ENCODE results near the gene PODXL.

Gene PODXL

GRCh38 chr7:131557652-131558385, 1.4 kb upstream of the PODXL start:
- no peaks in the 10 kb centered on the region for H3K36me3 ChIP-seq (ENCODE audit: insufficient read depth, low read length)
- no peak overlapping the region for H3K9ac ChIP-seq (ENCODE audit: low read length)
- no peaks in the 10 kb centered on the region for H3K9me2 ChIP-seq (ENCODE audit: low read depth, low read length)
- no peaks in the 10 kb centered on the region for H3F3A ChIP-seq (ENCODE audit: insufficient read depth, low read length)
- peaks cover 19% of the 10 kb centered on the region for H3K4me1 ChIP-seq (ENCODE audit: insufficient read depth, low read length, severe bottlenecking)
- H3K4me3 ChIP-seq (ENCODE audit: low read depth, low read length, poor library complexity, severe bottlenecking), result no peak overlapping the region
- peaks cover 20% of the 10 kb centered on the region; the same call in 1 of the 2 replicates for H3K27me3 ChIP-seq (ENCODE audit: insufficient read depth, low read length)
- H2AFZ ChIP-seq (ENCODE audit: low read length), result no peak overlapping the region
- TF ChIP-seq, protein P1, sequence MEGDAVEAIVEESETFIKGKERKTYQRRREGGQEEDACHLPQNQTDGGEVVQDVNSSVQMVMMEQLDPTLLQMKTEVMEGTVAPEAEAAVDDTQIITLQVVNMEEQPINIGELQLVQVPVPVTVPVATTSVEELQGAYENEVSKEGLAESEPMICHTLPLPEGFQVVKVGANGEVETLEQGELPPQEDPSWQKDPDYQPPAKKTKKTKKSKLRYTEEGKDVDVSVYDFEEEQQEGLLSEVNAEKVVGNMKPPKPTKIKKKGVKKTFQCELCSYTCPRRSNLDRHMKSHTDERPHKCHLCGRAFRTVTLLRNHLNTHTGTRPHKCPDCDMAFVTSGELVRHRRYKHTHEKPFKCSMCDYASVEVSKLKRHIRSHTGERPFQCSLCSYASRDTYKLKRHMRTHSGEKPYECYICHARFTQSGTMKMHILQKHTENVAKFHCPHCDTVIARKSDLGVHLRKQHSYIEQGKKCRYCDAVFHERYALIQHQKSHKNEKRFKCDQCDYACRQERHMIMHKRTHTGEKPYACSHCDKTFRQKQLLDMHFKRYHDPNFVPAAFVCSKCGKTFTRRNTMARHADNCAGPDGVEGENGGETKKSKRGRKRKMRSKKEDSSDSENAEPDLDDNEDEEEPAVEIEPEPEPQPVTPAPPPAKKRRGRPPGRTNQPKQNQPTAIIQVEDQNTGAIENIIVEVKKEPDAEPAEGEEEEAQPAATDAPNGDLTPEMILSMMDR (IDR thresholded peaks at IDR 0.05; ENCODE audit: low read length), result no peak
- no peak for TF ChIP-seq EZH2 (IDR thresholded peaks at IDR 0.05; ENCODE audit: borderline replicate concordance, low read length)
- no peaks in the 10 kb centered on the region for H3K79me2 ChIP-seq (ENCODE audit: insufficient read depth, low read length)
- no peaks in the 10 kb centered on the region for H4K20me1 ChIP-seq (ENCODE audit: insufficient read depth, low read length)
- H3K27ac ChIP-seq (ENCODE audit: low read depth, low read length, poor library complexity, severe bottlenecking), result no peak overlapping the region
- H3K4me2 ChIP-seq (ENCODE audit: low read length), result no peak overlapping the region
- no peaks in the 10 kb centered on the region for H3K9me3 ChIP-seq (ENCODE audit: low read length)

GRCh38 chr7:131556909-131557651, 652 bp upstream of the PODXL start:
- Histone ChIP-seq H4K20me1 (ENCODE audit: insufficient read depth, low read length) (no peaks in the 10 kb centered on the region), H3K79me2 (ENCODE audit: insufficient read depth, low read length) (no peaks in the 10 kb centered on the region), H3K9me3 (ENCODE audit: low read length) (no peaks in the 10 kb centered on the region), H3K4me1 (ENCODE audit: insufficient read depth, low read length, severe bottlenecking) (peaks cover 19% of the 10 kb centered on the region), H3K27me3 (ENCODE audit: insufficient read depth, low read length) (peaks cover 20% of the 10 kb centered on the region; the same call in 1 of the 2 replicates), H3K4me2 (ENCODE audit: low read length) (peak overlapping the region; percentile 65), H3K9me2 (ENCODE audit: low read depth, low read length) (no peaks in the 10 kb centered on the region), H3K4me3 (ENCODE audit: low read depth, low read length, poor library complexity, severe bottlenecking) (peak overlapping the region; percentile 58), H3K27ac (ENCODE audit: low read depth, low read length, poor library complexity, severe bottlenecking) (no peak overlapping the region), H3K36me3 (ENCODE audit: insufficient read depth, low read length) (no peaks in the 10 kb centered on the region), H2AFZ (ENCODE audit: low read length) (0 out of 2 replicates have a peak overlapping the region, but pooled peaks have one; percentile 4), H3F3A (ENCODE audit: insufficient read depth, low read length) (no peaks in the 10 kb centered on the region), H3K9ac (ENCODE audit: low read length) (peak overlapping the region; percentile 43; the same call in 1 of the 2 replicates)
- TF ChIP-seq, protein P1 (IDR thresholded peaks at IDR 0.05; ENCODE audit: low read length), result no peak
- no peak for TF ChIP-seq EZH2 (IDR thresholded peaks at IDR 0.05; ENCODE audit: borderline replicate concordance, low read length)

DNA sequence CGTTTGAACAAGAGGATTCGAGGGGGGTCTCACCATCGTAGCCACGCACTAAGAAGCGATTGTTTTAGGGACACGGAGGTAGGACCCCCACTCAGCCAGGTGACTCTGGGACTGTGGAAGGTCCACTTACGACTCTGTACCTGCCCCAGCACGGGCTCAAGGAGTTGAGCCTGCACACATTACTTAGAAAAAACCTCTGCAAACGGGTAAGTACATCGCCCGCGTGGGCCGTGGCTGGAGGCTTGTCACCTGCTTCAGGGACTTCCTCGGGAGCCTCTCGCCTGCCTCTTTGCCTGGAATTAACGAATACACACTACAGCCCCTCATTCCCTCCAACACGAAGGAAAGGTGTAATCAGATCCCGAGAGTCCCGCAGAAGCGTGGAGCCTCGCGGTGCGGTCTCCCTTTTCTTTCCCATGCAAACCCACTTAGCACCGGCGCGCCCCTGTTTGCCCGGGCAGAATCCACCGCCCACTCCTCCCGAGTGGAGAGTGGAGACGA, 826 bp downstream of the PODXL start:
- Histone ChIP-seq H3K4me2 (ENCODE audit: low read length) (peak overlapping the region; percentile 75), H4K20me1 (ENCODE audit: insufficient read depth, low read length) (no peaks in the 10 kb centered on the region), H3K27me3 (ENCODE audit: insufficient read depth, low read length) (peaks cover 17% of the 10 kb centered on the region; the same call in 1 of the 2 replicates), H3K9me3 (ENCODE audit: low read length) (no peaks in the 10 kb centered on the region), H3K4me1 (ENCODE audit: insufficient read depth, low read length, severe bottlenecking) (peaks cover 19% of the 10 kb centered on the region), H3K9me2 (ENCODE audit: low read depth, low read length) (no peaks in the 10 kb centered on the region), H3K36me3 (ENCODE audit: insufficient read depth, low read length) (no peaks in the 10 kb centered on the region), H2AFZ (ENCODE audit: low read length) (no peak overlapping the region), H3K79me2 (ENCODE audit: insufficient read depth, low read length) (no peaks in the 10 kb centered on the region), H3K9ac (ENCODE audit: low read length) (peak overlapping the region; percentile 30; the same call in 1 of the 2 replicates), H3K27ac (ENCODE audit: low read depth, low read length, poor library complexity, severe bottlenecking) (no peak overlapping the region), H3K4me3 (ENCODE audit: low read depth, low read length, poor library complexity, severe bottlenecking) (peak overlapping the region; percentile 58), H3F3A (ENCODE audit: insufficient read depth, low read length) (no peaks in the 10 kb centered on the region)
- TF ChIP-seq EZH2 (IDR thresholded peaks at IDR 0.05; ENCODE audit: borderline replicate concordance, low read length), result no peak
- TF ChIP-seq, protein P1 (IDR thresholded peaks at IDR 0.05; ENCODE audit: low read length), result no peak
